NB4 (cell line): ENCODE measurements around the gene PRUNE2.

Experiments
- POLR2A ChIP-seq: IDR thresholded peaks from 2 replicates; pipeline ENCODE4 v1.6.1; 2011; ENCODE audit warnings: mild to moderate bottlenecking; ENCODE audit not compliant: insufficient read length; ENCODE audit errors: extremely low read depth
- TF ChIP-seq, protein P1 (sequence below): IDR thresholded peaks from one replicate; pipeline ENCODE4 v1.5.1; 2012; ENCODE audit warnings: low read depth, low read length

DNA sequence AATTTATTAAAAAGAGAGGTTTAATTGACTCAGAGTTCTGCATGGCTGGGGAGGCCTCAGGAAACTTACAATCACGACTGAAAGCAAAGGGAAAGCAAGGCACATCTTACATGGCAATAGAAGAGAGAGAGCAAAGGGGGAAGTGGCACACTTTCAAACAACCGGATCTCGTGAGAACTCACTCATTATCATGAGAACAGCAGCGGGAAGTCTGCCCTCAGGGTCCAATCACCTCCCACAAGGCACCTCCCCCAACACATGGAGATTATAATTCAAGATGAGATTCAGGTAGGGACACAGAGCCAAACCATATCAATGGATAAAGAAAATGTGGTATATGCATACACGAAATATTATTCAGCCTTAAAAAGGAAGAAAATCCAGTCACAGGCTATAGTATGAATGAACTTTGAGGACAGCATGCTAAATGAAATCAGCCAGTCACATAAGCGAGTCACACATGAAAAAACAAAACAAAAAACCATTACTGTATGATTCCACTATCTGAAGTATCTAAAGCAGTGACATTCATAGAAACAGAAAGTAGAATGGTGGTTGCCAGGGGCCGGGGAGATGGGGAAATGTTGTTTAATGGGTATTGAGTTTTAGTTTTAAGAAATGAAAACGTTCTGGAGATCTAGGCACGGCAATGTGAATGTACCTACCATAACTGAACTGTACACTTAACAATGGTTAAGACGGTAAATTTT lies 225.0 kb downstream of the PRUNE2 start:
- TF ChIP-seq, protein P1, sequence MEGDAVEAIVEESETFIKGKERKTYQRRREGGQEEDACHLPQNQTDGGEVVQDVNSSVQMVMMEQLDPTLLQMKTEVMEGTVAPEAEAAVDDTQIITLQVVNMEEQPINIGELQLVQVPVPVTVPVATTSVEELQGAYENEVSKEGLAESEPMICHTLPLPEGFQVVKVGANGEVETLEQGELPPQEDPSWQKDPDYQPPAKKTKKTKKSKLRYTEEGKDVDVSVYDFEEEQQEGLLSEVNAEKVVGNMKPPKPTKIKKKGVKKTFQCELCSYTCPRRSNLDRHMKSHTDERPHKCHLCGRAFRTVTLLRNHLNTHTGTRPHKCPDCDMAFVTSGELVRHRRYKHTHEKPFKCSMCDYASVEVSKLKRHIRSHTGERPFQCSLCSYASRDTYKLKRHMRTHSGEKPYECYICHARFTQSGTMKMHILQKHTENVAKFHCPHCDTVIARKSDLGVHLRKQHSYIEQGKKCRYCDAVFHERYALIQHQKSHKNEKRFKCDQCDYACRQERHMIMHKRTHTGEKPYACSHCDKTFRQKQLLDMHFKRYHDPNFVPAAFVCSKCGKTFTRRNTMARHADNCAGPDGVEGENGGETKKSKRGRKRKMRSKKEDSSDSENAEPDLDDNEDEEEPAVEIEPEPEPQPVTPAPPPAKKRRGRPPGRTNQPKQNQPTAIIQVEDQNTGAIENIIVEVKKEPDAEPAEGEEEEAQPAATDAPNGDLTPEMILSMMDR, result no peak
- TF ChIP-seq POLR2A, result no peak
